A549 (cell line): ENCODE data around the gene CPZ.

Source experiments
- CBX2 ChIP-seq: fragments of 200-600 bp; sonication (generic); IDR thresholded peaks from 2 replicates; pipeline ENCODE4 v1.6.1; 2016; ENCODE audit warnings: low read depth, mild to moderate bottlenecking, borderline replicate concordance
- CEBPB ChIP-seq, 2 experiments: fragments of >200 bp in 1 of 2; sonication (Bioruptor Twin) in 1 of 2; formaldehyde crosslinking in 1 of 2; IDR thresholded peaks; 2 replicates each; pipeline ENCODE4 v1.6.1; 2012 to 2016
- CTCF ChIP-seq: fragments of >200 bp; sonication (Bioruptor Twin); formaldehyde crosslinking; IDR thresholded peaks from 3 replicates; pipeline ENCODE4 v1.5.1; 2016
- EP300 ChIP-seq, 2 experiments: fragments of >200 bp; sonication (Bioruptor Twin); formaldehyde crosslinking; IDR thresholded peaks; 2 replicates in 1 of 2; 3 replicates in 1 of 2; pipeline ENCODE4 v1.6.1; 2016 to 2017
- PBX3 ChIP-seq: IDR thresholded peaks from 2 replicates; pipeline ENCODE4 v1.6.1; 2012
- POLR2A ChIP-seq: IDR thresholded peaks from 2 replicates; pipeline ENCODE4 v1.6.1; 2012; ENCODE audit warnings: mild to moderate bottlenecking, low read length
- REST ChIP-seq: fragments of 200-600 bp; sonication (generic); IDR thresholded peaks from 2 replicates; pipeline ENCODE4 v1.6.1; 2016; ENCODE audit warnings: antibody characterized with exemption, mild to moderate bottlenecking, moderate library complexity
- ZNF302 ChIP-seq: fragments of 250-450 bp; sonication (Bioruptor Pico); IDR thresholded peaks from 2 replicates; pipeline ENCODE4 v1.9.0; 2021; ENCODE audit warnings: inconsistent platforms, mild to moderate bottlenecking, moderate library complexity
- TF ChIP-seq, protein P1 (sequence below): IDR thresholded peaks from 2 replicates; pipeline ENCODE4 v1.6.1; 2012
- TF ChIP-seq, protein P2 (sequence below): fragments of 250-450 bp; sonication (Bioruptor Pico); IDR thresholded peaks from 2 replicates; pipeline ENCODE4 v1.5.0; 2021; ENCODE audit warnings: mild to moderate bottlenecking, moderate library complexity, borderline replicate concordance
- TF ChIP-seq, protein P3 (sequence below): fragments of 450-650 bp; IDR thresholded peaks from 2 replicates; pipeline ENCODE4 v1.6.1; 2014; ENCODE audit warnings: antibody characterized with exemption

DNA sequence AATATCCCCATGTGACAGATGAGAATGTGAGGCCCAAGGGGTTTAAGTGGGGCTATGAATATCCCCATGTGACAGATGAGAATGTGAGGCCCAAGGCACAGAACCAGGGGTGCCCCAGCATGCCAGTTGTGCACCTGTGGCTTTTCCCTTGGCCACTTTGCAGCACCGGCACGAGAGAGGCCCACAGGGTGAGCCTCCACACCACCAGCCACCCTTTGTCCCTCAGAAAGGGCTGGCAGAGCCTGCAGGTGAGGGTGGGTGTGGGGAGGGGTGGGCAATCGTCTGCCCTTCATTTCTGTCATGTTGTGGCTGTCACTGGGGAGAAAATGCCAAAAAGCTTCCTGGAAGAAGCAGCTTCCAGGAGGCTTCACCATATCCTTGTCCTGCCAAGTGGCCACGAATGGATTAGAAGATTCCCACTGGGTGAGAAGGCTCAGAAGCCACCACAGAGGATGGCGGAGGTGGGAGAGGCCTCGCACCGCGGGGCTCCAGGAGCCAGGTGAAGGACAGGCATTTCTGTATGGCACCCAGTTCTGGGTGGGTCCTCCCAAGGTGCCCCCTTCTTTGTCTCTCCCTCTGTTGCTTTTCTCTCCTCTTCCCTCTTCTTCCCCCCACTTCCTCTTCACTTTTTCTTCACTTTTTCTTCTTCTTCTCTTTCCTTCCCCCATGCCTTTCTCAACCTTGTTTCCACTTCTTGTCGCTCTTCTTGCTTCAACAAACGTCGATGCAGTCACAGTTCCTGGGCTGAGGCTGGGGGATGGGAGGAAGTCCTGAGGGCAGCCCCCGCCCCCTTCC is 12.8 kb upstream of the CPZ start:
- TF ChIP-seq PBX3 (no peak), POLR2A (no peak), CEBPB (IDR thresholded peaks at IDR 0.05) (no peak), CTCF (no peak), EP300 (IDR thresholded peaks at IDR 0.05) (no peak), ZNF302 (CRISPR knock-in tag) (no peak), REST (no peak), CBX2 (no peak)
- TF ChIP-seq, protein P1, sequence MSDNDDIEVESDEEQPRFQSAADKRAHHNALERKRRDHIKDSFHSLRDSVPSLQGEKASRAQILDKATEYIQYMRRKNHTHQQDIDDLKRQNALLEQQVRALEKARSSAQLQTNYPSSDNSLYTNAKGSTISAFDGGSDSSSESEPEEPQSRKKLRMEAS = no peak
- TF ChIP-seq, protein P2, sequence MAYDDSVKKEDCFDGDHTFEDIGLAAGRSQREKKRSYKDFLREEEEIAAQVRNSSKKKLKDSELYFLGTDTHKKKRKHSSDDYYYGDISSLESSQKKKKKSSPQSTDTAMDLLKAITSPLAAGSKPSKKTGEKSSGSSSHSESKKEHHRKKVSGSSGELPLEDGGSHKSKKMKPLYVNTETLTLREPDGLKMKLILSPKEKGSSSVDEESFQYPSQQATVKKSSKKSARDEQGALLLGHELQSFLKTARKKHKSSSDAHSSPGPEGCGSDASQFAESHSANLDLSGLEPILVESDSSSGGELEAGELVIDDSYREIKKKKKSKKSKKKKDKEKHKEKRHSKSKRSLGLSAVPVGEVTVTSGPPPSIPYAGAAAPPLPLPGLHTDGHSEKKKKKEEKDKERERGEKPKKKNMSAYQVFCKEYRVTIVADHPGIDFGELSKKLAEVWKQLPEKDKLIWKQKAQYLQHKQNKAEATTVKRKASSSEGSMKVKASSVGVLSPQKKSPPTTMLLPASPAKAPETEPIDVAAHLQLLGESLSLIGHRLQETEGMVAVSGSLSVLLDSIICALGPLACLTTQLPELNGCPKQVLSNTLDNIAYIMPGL (CRISPR knock-in tag) = no peak
- TF ChIP-seq, protein P3, sequence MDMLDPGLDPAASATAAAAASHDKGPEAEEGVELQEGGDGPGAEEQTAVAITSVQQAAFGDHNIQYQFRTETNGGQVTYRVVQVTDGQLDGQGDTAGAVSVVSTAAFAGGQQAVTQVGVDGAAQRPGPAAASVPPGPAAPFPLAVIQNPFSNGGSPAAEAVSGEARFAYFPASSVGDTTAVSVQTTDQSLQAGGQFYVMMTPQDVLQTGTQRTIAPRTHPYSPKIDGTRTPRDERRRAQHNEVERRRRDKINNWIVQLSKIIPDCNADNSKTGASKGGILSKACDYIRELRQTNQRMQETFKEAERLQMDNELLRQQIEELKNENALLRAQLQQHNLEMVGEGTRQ = no peak
